T47D (cell line): ENCODE results near the gene ARHGAP24.
A peak's percentile ranks its signal among the peaks of the same experiment; 100 is the strongest.
"Not testable (repeated sequence)": the region's sequence is repeated elsewhere in the genome, so short reads cannot be mapped to it uniquely, and the experiment has no call there.

ENCODE experiments used
- DNase-seq, 2 experiments: peaks; one replicate each; pipeline versions ENCODE4 v3.0.0 to v3.0.0-alpha.2; 2011 to 2012; ENCODE audit warnings: low read depth in 1 of 2, low spot score in 1 of 2
- JUND ChIP-seq: IDR thresholded peaks from 2 replicates; pipeline ENCODE4 v1.6.1; 2012; ENCODE audit warnings: low read depth
- in situ Hi-C: cut with HindIII; loops from 2 replicates; pipeline ENCODE4 v1.10.0; 2016; ENCODE audit warnings: low sequenced_read_pairs, low pct_unique_long_range_greater_than_20kb

Gene ARHGAP24

DNA sequence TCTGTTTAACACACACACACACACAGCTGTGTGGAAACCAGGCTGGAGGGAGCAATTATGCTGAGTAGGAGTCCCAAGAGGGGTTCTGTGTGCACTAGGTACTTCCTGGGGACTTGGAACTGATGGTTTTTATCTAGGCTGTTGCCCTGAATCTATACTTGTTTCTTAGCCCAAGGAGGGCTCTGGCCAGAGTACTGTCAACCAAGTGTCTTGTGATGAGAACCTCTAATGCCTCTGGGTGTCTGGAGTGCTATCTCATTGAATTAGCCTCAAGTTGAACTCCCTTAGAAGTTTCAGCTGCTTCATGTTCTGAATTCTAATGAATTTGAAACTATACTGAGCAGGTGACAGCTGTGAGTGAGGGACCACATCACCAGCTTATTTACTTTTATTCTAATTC, 16.6 kb downstream of the ARHGAP24 start:
- in situ Hi-C loops: no loop called here
- DNase-seq: no peak
- TF ChIP-seq JUND: no peak

DNA sequence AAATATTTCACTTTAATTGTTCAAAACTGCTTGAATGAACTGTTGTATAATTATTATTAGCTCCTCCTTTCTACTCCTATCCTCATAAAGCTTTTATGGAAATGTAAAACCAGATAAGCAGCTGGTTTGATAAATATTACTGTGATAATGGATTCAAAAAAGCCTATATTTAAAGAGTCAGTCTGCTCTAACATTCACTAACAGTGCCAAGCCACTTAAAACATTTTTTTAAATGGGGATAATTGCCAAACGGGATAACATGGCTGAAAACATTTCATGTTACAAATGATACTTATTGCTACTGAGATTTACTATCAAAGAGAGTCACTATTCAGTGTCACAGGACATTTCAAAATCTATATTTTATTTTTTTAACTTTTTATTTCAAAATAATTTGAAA, 17.4 kb downstream of the ARHGAP24 start:
- in situ Hi-C loops: no loop called here
- no peak for TF ChIP-seq JUND
- DNase-seq: no peak

GRCh38 chr4:85495621-85496020, 20.7 kb downstream of the ARHGAP24 start:
- no peak for DNase-seq
- no peak for TF ChIP-seq JUND
- in situ Hi-C loops: no loop called here

GRCh38 chr4:85496126-85496849, 21.3 kb downstream of the ARHGAP24 start:
- in situ Hi-C loops: no loop called here
- no peak for TF ChIP-seq JUND
- DNase-seq: peak in 1 of 2 experiments; percentile 48

DNA sequence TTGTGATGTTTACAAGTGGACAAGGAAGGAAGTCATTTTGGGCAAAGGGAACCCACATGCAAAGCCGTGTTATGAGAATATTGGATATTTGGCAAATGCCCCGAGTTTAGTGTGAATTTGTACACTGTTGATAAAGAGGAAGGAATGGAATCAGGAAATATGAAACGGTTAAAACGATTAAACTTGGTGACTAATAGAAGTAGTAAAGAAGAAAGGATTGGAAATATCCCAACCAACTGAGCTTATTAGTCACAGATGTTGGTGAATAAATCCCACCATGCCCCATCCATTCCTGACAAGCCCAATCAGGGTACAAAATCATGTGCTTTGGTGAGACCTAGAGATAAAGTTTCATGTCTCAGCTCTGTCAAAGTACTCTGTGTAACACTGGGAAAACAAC, 22.0 kb downstream of the ARHGAP24 start:
- TF ChIP-seq JUND: no peak
- no peak for DNase-seq
- in situ Hi-C loops: no loop called here

- TF ChIP-seq JUND: no peak
- in situ Hi-C loops: no loop called here
- no peak for DNase-seq
These were observed 23.3 kb downstream of the ARHGAP24 start for GRCh38 chr4:85498068-85498733.

DNA sequence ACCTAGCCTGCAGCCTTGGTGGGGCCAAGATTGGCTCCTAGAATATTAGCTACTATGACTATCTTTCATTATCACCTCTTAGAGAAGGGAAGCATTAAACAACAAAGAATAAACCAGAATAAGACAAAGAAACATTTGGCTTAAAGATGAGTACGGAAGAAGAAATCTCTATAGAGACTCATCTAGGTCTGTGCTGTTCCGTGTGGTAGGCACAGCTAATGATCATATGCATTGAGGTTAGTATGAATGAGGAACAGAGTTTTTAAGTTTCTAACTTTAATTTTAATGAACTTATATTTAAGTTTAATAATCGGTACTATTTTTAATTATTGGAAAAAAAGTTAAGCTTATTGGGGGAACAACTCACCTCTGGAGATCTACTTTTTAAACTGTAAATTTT, 24.6 kb downstream of the ARHGAP24 start:
- in situ Hi-C loops: no loop called here
- TF ChIP-seq JUND: no peak
- no peak for DNase-seq

- no peak for TF ChIP-seq JUND
- no peak for DNase-seq
- in situ Hi-C loops: no loop called here
These were observed 25.3 kb downstream of the ARHGAP24 start for GRCh38 chr4:85500110-85500867.

DNA sequence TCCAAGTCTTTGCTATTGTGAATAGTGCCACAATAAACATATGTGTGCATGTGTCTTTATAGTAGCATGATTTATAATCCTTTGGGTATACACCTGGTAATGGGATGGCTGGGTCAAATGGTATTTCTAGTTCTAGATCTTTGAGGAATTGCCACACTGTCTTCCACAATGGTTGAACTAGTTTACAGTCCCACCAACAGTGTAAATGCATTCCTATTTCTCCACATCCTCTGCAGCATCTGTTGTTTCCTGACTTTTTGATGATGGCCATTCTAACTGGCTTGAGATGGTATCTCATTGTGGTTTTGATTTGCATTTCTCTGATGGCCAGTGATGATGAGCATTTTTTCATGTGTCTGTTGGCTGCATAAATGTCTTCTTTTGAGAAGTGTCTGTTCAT, 26.2 kb downstream of the ARHGAP24 start:
- DNase-seq, in situ Hi-C loops: not testable (repeated sequence)

DNA sequence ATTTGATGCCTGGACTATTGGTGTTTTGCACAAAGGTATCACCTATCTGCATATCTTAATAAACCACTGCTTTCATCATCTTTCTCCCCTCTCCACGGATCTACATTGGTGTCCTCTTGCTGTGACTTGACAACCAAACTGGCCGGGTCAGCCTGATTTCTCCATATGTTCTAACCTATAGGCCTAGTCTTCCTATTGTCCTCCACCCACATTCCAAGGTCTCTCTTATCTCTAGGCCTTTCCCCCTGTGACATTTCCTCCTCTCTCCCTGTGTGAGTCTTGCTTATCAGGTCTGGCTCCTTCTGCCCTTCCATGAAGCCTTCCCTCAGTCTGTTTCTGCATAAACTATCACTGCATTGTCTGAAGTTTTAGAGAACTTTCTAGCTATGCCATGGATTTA, 33.7 kb downstream of the ARHGAP24 start:
- TF ChIP-seq JUND: no peak
- no peak for DNase-seq
- in situ Hi-C loops: no loop called here

GRCh38 chr4:85509882-85510631, 35.1 kb downstream of the ARHGAP24 start:
- no peak for TF ChIP-seq JUND
- DNase-seq: no peak
- in situ Hi-C loops: no loop called here

- DNase-seq: no peak
- TF ChIP-seq JUND: no peak
- in situ Hi-C loops: no loop called here
These were observed 35.7 kb downstream of the ARHGAP24 start for GRCh38 chr4:85510632-85510984.
